ENCODE measurements around the gene BARX2.

GRCh38 chr11:129442171-129442570 lies 66.5 kb downstream of the BARX2 start:
- TF ChIP-seq CTCF (IDR thresholded peaks at IDR 0.05) = no peak
- TF ChIP-seq POLR2A (IDR thresholded peaks at IDR 0.05) = no peak

All from heart left ventricle (tissue), 13 donors.